K562 (cell line): ENCODE measurements around the gene SEC22A.

Experiments used
- BACH1 ChIP-seq: fragments of 200-800 bp; sonication (Bioruptor generic); IDR thresholded peaks from 2 replicates; pipeline ENCODE4 v1.6.1; 2016; ENCODE audit warnings: missing genetic modification characterization, missing compliant biosample characterization
- CHD1 ChIP-seq: fragments of 200-600 bp; sonication (generic); IDR thresholded peaks from one replicate; pipeline ENCODE4 v1.6.1; 2012; ENCODE audit warnings: mild to moderate bottlenecking, moderate library complexity, low read length, inconsistent platforms
- HMG20B ChIP-seq: fragments of 250-450 bp; sonication (Bioruptor Pico); IDR thresholded peaks from 2 replicates; pipeline ENCODE4 v1.5.0; 2021; ENCODE audit warnings: mild to moderate bottlenecking
- ILK ChIP-seq: fragments of 450-650 bp; IDR thresholded peaks from 2 replicates; pipeline ENCODE4 v1.6.1; 2016; ENCODE audit warnings: missing genetic modification characterization, low read depth, mild to moderate bottlenecking, missing compliant biosample characterization, moderate library complexity, borderline replicate concordance
- IRF2 ChIP-seq: sonication (generic); formaldehyde crosslinking; IDR thresholded peaks from 2 replicates; pipeline ENCODE4 v1.8.1; 2022; ENCODE audit warnings: mild to moderate bottlenecking, missing genetic modification reagents
- MEF2A ChIP-seq: IDR thresholded peaks from 2 replicates; pipeline ENCODE4 v1.6.1; 2011; ENCODE audit warnings: low read depth, mild to moderate bottlenecking, low read length, moderate library complexity; ENCODE audit not compliant: control insufficient read depth
- NRF1 ChIP-seq, 2 experiments: fragments of 450-650 bp; IDR thresholded peaks in 1 of 2; conservative IDR thresholded peaks in 1 of 2; 2 replicates each; pipeline ENCODE4 v1.6.1; 2014; ENCODE audit warnings: mild to moderate bottlenecking in 2 of 2
- POLR2AphosphoS5 ChIP-seq: IDR thresholded peaks from 2 replicates; pipeline ENCODE4 v1.6.1; 2011; ENCODE audit warnings: mild to moderate bottlenecking, low read depth, low read length, moderate library complexity; ENCODE audit not compliant: control insufficient read depth, insufficient read depth
- SMARCA5 ChIP-seq: fragments of 450-650 bp; IDR thresholded peaks from 2 replicates; pipeline ENCODE4 v1.6.1; 2016
- THRA ChIP-seq: fragments of 450-650 bp; IDR thresholded peaks from 2 replicates; pipeline ENCODE4 v1.6.1; 2017; ENCODE audit warnings: mild to moderate bottlenecking, moderate library complexity
- ZNF449 ChIP-seq: fragments of 250-450 bp; sonication (Bioruptor Pico); IDR thresholded peaks from 2 replicates; pipeline ENCODE4 v1.8.0; 2022; ENCODE audit warnings: moderate library complexity, mild to moderate bottlenecking, inconsistent platforms
- ZNF655 ChIP-seq: fragments of 250-450 bp; sonication (Bioruptor Pico); IDR thresholded peaks from 2 replicates; pipeline ENCODE4 v1.5.0; 2021

- TF ChIP-seq MEF2A: no peak
- no peak for TF ChIP-seq HMG20B
- no peak for TF ChIP-seq IRF2 (CRISPR knock-in tag)
- no peak for TF ChIP-seq ZNF449 (CRISPR knock-in tag)
- no peak for TF ChIP-seq NRF1 (conservative IDR thresholded peaks at IDR 0.05 in 1 of 2, IDR thresholded peaks at IDR 0.05 in 1 of 2)
- TF ChIP-seq THRA: no peak
- TF ChIP-seq BACH1 (tag): no peak
- TF ChIP-seq SMARCA5: no peak
- TF ChIP-seq ZNF655 (CRISPR knock-in tag): no peak
- no peak for TF ChIP-seq POLR2AphosphoS5
- TF ChIP-seq CHD1: no peak
- no peak for TF ChIP-seq ILK (tag)
These were observed 31.8 kb upstream of the SEC22A start for GRCh38 chr3:123169930-123170329.
